ENCODE measurements around the gene ISCA2.
A peak's percentile ranks its signal among the peaks of the same experiment; 100 is the strongest.

Gene ISCA2

DNA sequence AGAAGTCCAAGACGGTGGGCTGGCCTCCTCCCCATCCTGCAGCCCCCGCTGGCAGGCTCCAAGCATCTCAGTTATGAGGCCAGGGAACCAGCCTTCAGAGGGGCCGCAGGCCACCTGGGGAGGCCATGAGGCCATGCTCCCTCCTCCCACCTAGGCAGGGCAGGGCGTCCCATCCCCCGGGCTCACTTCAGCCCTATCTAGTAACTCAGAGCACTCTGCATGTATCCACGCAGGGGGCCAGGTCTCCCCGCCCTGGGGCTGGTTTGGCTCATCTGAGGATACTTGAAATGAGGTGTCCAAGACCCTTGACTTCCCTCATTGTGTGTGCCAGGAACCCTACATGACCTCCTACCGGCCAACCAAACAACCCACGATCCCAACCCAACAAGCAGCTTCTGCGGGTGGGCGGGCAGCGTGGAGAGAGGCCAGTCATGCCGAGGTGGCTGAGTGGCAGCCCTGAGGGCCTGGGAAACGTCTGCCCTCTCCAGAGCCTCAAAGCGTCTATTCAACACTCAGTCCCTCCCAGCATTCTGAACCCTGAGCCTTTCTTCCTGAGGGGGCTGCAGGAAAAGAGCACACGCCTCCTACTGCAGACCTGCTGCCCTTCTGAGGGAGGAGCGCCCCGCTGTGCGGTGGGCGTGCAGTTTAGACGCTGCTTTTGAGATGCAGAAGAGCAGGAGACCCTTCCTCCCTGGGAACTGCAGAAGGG lies 16.8 kb downstream of the ISCA2 start:
- no peaks in the 10 kb centered on the region for H3K9me3 ChIP-seq (ENCODE audit: control insufficient read depth, low read length)
- WGBS, result 52% methylated on average over 21 of the region's 21 CpGs
- no peak overlapping the region for H4K91ac ChIP-seq (ENCODE audit: low read length)
- H3K14ac ChIP-seq (ENCODE audit: low read length in 2 of 2), result no peak overlapping the region
- H3K4me1 ChIP-seq (ENCODE audit: control insufficient read depth, insufficient read depth, low read depth, low read length), result peaks cover 29% of the 10 kb centered on the region
- H2AFZ ChIP-seq (ENCODE audit: low read depth, low read length), result no peak overlapping the region
- H3K36me3 ChIP-seq (ENCODE audit: control insufficient read depth in 1 of 2, insufficient read depth in 2 of 2, low read depth in 1 of 2, low read length in 2 of 2), result peaks cover 60 to 83% of the 10 kb centered on the region in 2 experiments
- H3K9ac ChIP-seq (ENCODE audit: low read length), result peak overlapping the region; percentile 53
- H2BK15ac ChIP-seq (ENCODE audit: low read depth, poor library complexity, severe bottlenecking), result no peak overlapping the region
- H3K4me2 ChIP-seq (ENCODE audit: low read length, poor library complexity, severe bottlenecking), result no peak overlapping the region
- no peak overlapping the region for H3K27ac ChIP-seq (ENCODE audit: low read length, poor library complexity, severe bottlenecking)
- H3K4ac ChIP-seq (ENCODE audit: low read depth in 1 of 2, low read length in 2 of 2), result no peak overlapping the region
- H3K79me1 ChIP-seq (replicated peaks; ENCODE audit: low read length, poor library complexity, severe bottlenecking), result peaks cover 39% of the 10 kb centered on the region
- H2BK120ac ChIP-seq (ENCODE audit: low read depth, low read length), result no peak overlapping the region
- H2BK12ac ChIP-seq (ENCODE audit: low read length in 2 of 2), result no peak overlapping the region
- H3K18ac ChIP-seq (ENCODE audit: low read depth in 1 of 2, low read length in 2 of 2), result peak overlapping the region in 1 of 2 experiments; percentile 5
- no peak overlapping the region for H3K23ac ChIP-seq (ENCODE audit: low read length in 2 of 2)
- H2BK5ac ChIP-seq (ENCODE audit: low read depth, low read length, poor library complexity, severe bottlenecking), result no peak overlapping the region
- no peaks in the 10 kb centered on the region for H3K27me3 ChIP-seq (ENCODE audit: control insufficient read depth in 1 of 2, insufficient read depth in 1 of 2, low read length in 2 of 2)
- peak; percentile 31 for DNase-seq
- H4K8ac ChIP-seq (ENCODE audit: low read length), result peak overlapping the region; percentile 30
- no peak overlapping the region for H2AK5ac ChIP-seq (ENCODE audit: low read length, severe bottlenecking)
- H3K4me3 ChIP-seq (ENCODE audit: insufficient read depth in 1 of 2, low read depth in 1 of 2, low read length in 2 of 2), result peak overlapping the region in 1 of 2 experiments; percentile 51

DNA sequence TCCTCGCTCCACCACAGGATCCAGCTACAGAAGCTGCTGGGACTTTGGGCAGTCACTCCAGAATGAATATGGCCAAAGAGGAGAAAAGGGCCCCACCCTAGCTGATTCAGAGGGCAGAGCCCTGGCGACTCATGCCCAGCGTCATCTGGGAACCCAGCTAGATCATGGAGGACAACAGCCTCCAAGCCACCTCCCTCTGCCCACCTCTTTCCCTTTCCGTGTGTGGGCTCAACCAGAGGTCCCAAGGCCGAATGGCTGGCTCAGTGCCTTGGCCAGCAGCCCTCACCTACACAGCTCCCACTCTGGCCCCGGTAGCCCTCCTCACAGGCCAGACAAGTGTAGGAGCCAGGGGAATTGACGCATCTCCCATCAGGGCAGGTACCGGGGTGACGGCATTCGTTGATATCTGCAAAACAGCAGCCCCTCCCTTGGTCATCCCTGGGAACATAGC lies 17.4 kb downstream of the ISCA2 start:
- no peak overlapping the region for H3K18ac ChIP-seq (ENCODE audit: low read depth in 1 of 2, low read length in 2 of 2)
- H3K9ac ChIP-seq (ENCODE audit: low read length), result peak overlapping the region; percentile 53
- WGBS, result 82% methylated on average over 10 of the region's 10 CpGs
- peak overlapping the region; percentile 14 for H2AK5ac ChIP-seq (ENCODE audit: low read length, severe bottlenecking)
- H2BK5ac ChIP-seq (ENCODE audit: low read depth, low read length, poor library complexity, severe bottlenecking), result no peak overlapping the region
- no peak overlapping the region for H3K4me2 ChIP-seq (ENCODE audit: low read length, poor library complexity, severe bottlenecking)
- peak; percentile 60 for DNase-seq
- no peak overlapping the region for H4K8ac ChIP-seq (ENCODE audit: low read length)
- H3K4ac ChIP-seq (ENCODE audit: low read depth in 1 of 2, low read length in 2 of 2), result no peak overlapping the region
- no peak overlapping the region for H3K23ac ChIP-seq (ENCODE audit: low read length in 2 of 2)
- peaks cover 60 to 82% of the 10 kb centered on the region in 2 experiments for H3K36me3 ChIP-seq (ENCODE audit: control insufficient read depth in 1 of 2, insufficient read depth in 2 of 2, low read depth in 1 of 2, low read length in 2 of 2)
- peaks cover 36% of the 10 kb centered on the region for H3K79me1 ChIP-seq (replicated peaks; ENCODE audit: low read length, poor library complexity, severe bottlenecking)
- H3K14ac ChIP-seq (ENCODE audit: low read length in 2 of 2), result peak overlapping the region in 1 of 2 experiments; percentile 44
- peaks cover 30% of the 10 kb centered on the region for H3K4me1 ChIP-seq (ENCODE audit: control insufficient read depth, insufficient read depth, low read depth, low read length)
- H3K27ac ChIP-seq (ENCODE audit: low read length, poor library complexity, severe bottlenecking), result no peak overlapping the region
- no peak overlapping the region for H2BK15ac ChIP-seq (ENCODE audit: low read depth, poor library complexity, severe bottlenecking)
- H2AFZ ChIP-seq (ENCODE audit: low read depth, low read length), result no peak overlapping the region
- no peak overlapping the region for H2BK120ac ChIP-seq (ENCODE audit: low read depth, low read length)
- H4K91ac ChIP-seq (ENCODE audit: low read length), result no peak overlapping the region
- peak overlapping the region in 1 of 2 experiments; percentile 51 for H3K4me3 ChIP-seq (ENCODE audit: insufficient read depth in 1 of 2, low read depth in 1 of 2, low read length in 2 of 2)
- no peaks in the 10 kb centered on the region for H3K27me3 ChIP-seq (ENCODE audit: control insufficient read depth in 1 of 2, insufficient read depth in 1 of 2, low read length in 2 of 2)
- no peaks in the 10 kb centered on the region for H3K9me3 ChIP-seq (ENCODE audit: control insufficient read depth, low read length)
- no peak overlapping the region for H2BK12ac ChIP-seq (ENCODE audit: low read length in 2 of 2)

DNA sequence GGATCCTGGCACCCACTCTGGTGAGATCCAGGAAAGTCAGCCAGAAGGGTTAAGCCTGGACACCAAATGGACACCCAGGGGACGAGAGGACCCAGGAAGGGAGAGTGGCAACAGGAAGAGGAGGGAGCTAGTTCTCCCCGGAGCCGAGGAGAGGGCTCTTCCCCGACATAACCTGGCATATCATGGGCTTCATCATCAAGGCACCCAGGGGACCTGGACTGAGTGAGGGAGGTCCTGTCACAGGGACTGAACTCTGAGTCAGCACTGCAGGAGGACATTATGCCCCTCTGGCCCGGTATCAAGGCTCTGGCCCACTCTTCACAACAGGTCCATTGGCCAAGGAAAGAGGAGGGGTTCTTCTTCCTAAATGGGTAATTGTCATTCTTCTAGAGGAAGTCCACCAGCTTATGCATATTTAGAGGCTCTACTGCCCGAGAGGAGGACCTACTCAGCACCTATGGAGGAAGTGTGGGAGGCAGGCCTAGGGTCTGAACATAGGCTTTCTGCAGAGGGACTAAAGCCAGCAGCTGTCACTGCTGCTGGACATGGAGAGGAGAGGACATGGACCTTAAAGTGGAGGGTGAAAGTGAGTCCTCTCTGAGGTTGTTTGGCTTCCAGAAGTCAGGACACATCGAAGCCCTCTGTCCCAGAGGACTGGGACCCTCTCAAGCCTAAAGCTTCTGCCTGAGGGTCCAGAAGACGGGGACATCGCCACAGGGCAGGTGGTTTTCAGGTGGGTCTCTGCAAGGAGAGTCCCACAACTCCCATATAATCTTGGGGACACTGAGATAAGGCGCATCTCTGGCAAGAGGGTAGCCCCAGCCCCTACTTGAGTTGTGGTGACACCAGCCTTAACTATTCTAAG lies 18.6 kb downstream of the ISCA2 start:
- no peak overlapping the region for H2BK5ac ChIP-seq (ENCODE audit: low read depth, low read length, poor library complexity, severe bottlenecking)

DNA sequence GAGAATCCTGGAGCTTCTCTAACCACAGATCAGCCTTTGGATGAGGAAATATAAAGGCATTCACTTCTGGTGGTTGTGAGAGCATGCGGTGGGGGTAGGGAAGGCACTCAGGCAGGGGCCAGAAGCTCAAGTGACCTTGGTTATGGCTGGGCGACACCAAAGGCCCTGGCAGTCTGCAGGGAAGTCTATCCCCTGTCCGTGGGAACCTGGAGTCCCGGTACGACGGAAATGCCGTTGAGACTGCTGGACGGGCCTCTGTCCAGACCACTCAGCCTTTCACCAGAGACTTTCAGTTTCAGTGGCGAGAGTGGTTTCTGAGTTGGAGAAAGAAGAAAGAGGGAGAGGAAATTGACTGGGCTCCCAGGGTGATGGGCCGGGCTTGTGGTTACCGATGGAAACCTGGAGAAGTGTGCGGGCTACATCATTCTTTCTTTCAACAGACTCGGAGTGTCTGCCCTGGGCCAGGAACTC lies 20.9 kb downstream of the ISCA2 start:
- Histone ChIP-seq H3K4ac (ENCODE audit: low read depth in 1 of 2, low read length in 2 of 2) (peak overlapping the region in 1 of 2 experiments; percentile 9), H3K9ac (ENCODE audit: low read length) (peak overlapping the region; percentile 76), H3K9me3 (ENCODE audit: control insufficient read depth, low read length) (no peaks in the 10 kb centered on the region), H2AFZ (ENCODE audit: low read depth, low read length) (no peak overlapping the region), H2BK12ac (ENCODE audit: low read length in 2 of 2) (no peak overlapping the region), H2BK120ac (ENCODE audit: low read depth, low read length) (no peak overlapping the region), H3K79me1 (replicated peaks; ENCODE audit: low read length, poor library complexity, severe bottlenecking) (peaks cover 22% of the 10 kb centered on the region), H3K4me1 (ENCODE audit: control insufficient read depth, insufficient read depth, low read depth, low read length) (peaks cover 40% of the 10 kb centered on the region), H4K8ac (ENCODE audit: low read length) (peak overlapping the region; percentile 35), H3K4me3 (ENCODE audit: insufficient read depth in 1 of 2, low read depth in 1 of 2, low read length in 2 of 2) (peak overlapping the region in 1 of 2 experiments; percentile 65), H3K23ac (ENCODE audit: low read length in 2 of 2) (no peak overlapping the region), H3K18ac (ENCODE audit: low read depth in 1 of 2, low read length in 2 of 2) (no peak overlapping the region), H3K36me3 (ENCODE audit: control insufficient read depth in 1 of 2, insufficient read depth in 2 of 2, low read depth in 1 of 2, low read length in 2 of 2) (peaks cover 54 to 73% of the 10 kb centered on the region in 2 experiments), H2BK5ac (ENCODE audit: low read depth, low read length, poor library complexity, severe bottlenecking) (peak overlapping the region; percentile 39), H3K27ac (ENCODE audit: low read length, poor library complexity, severe bottlenecking) (peak overlapping the region; percentile 82), H2AK5ac (ENCODE audit: low read length, severe bottlenecking) (no peak overlapping the region), H2BK15ac (ENCODE audit: low read depth, poor library complexity, severe bottlenecking) (no peak overlapping the region), H3K27me3 (ENCODE audit: control insufficient read depth in 1 of 2, insufficient read depth in 1 of 2, low read length in 2 of 2) (no peaks in the 10 kb centered on the region), H3K14ac (ENCODE audit: low read length in 2 of 2) (no peak overlapping the region), H4K91ac (ENCODE audit: low read length) (no peak overlapping the region), H3K4me2 (ENCODE audit: low read length, poor library complexity, severe bottlenecking) (no peak overlapping the region)
- 75% methylated on average over 13 of the region's 13 CpGs for WGBS
- peak; percentile 86 for DNase-seq

More for the DNA sequence above, 18.6 kb downstream of the ISCA2 start:
- no peak overlapping the region for H2BK15ac ChIP-seq (ENCODE audit: low read depth, poor library complexity, severe bottlenecking)
- H3K4me2 ChIP-seq (ENCODE audit: low read length, poor library complexity, severe bottlenecking), result no peak overlapping the region
- no peaks in the 10 kb centered on the region for H3K27me3 ChIP-seq (ENCODE audit: control insufficient read depth in 1 of 2, insufficient read depth in 1 of 2, low read length in 2 of 2)
- peak overlapping the region; percentile 53 for H3K9ac ChIP-seq (ENCODE audit: low read length)
- no peak overlapping the region for H2AFZ ChIP-seq (ENCODE audit: low read depth, low read length)
- WGBS, result 87% methylated on average over 10 of the region's 10 CpGs
- peaks cover 40% of the 10 kb centered on the region for H3K4me1 ChIP-seq (ENCODE audit: control insufficient read depth, insufficient read depth, low read depth, low read length)
- H3K4me3 ChIP-seq (ENCODE audit: insufficient read depth in 1 of 2, low read depth in 1 of 2, low read length in 2 of 2), result no peak overlapping the region
- H4K91ac ChIP-seq (ENCODE audit: low read length), result no peak overlapping the region
- H2BK12ac ChIP-seq (ENCODE audit: low read length in 2 of 2), result no peak overlapping the region
- peaks cover 28% of the 10 kb centered on the region for H3K79me1 ChIP-seq (replicated peaks; ENCODE audit: low read length, poor library complexity, severe bottlenecking)
- DNase-seq, result no peak
- H3K36me3 ChIP-seq (ENCODE audit: control insufficient read depth in 1 of 2, insufficient read depth in 2 of 2, low read depth in 1 of 2, low read length in 2 of 2), result peaks cover 59 to 82% of the 10 kb centered on the region in 2 experiments
- H3K27ac ChIP-seq (ENCODE audit: low read length, poor library complexity, severe bottlenecking), result no peak overlapping the region
- no peak overlapping the region for H3K4ac ChIP-seq (ENCODE audit: low read depth in 1 of 2, low read length in 2 of 2)
- H2BK120ac ChIP-seq (ENCODE audit: low read depth, low read length), result no peak overlapping the region
- H3K18ac ChIP-seq (ENCODE audit: low read depth in 1 of 2, low read length in 2 of 2), result no peak overlapping the region
- H3K23ac ChIP-seq (ENCODE audit: low read length in 2 of 2), result no peak overlapping the region
- H4K8ac ChIP-seq (ENCODE audit: low read length), result no peak overlapping the region
- no peak overlapping the region for H2AK5ac ChIP-seq (ENCODE audit: low read length, severe bottlenecking)
- no peak overlapping the region for H3K14ac ChIP-seq (ENCODE audit: low read length in 2 of 2)
- H3K9me3 ChIP-seq (ENCODE audit: control insufficient read depth, low read length), result no peaks in the 10 kb centered on the region
